Caco-2 (cell line): Measurements from ENCODE around the gene GCDH. TPM values are rescaled to one million over a fixed set of nuclear protein-coding genes. Genes with fewer than 3 reads are reported as not detected.
"Not testable (repeated sequence)": the region's sequence is repeated elsewhere in the genome, so short reads cannot be mapped to it uniquely, and the experiment has no call there.

Source experiments
- BruUV-seq: library from RNA; stranded (reverse); fragments of 400-500 nt; replicated peaks from 2 replicates; lab custom pipeline; 2021; lab: Mats Ljungman, UMichigan
- CTCF ChIA-PET: fragments of 300-600 bp; sonication (Branson Sonifier 250); formaldehyde crosslinking; loops from one replicate; lab custom pipeline; 2022; ENCODE audit warnings: antibody characterized with exemption; lab: Charles Lee
- POLR2A ChIA-PET: fragments of 300-600 bp; sonication (Branson Sonifier 250); formaldehyde crosslinking; loops from one replicate; lab custom pipeline; 2022; ENCODE audit warnings: antibody characterized with exemption; lab: Charles Lee
- DNase-seq, 2 experiments: peaks; one replicate each; pipeline versions ENCODE4 v3.0.0 to v3.0.0-alpha.2; 2020 to 2022
- H3K27me3 ChIP-seq: replicated peaks from 2 replicates; pipeline ENCODE4 v1.6.0; 2011; ENCODE audit warnings: low read length; ENCODE audit not compliant: control insufficient read depth, insufficient read depth
- H3K36me3 ChIP-seq: 2 replicates; pipeline ENCODE4 v1.5.1; 2011; ENCODE audit warnings: low read length; ENCODE audit not compliant: control insufficient read depth, insufficient read depth
- H3K4me1 ChIP-seq: fragments of 250-450 bp; sonication (Bioruptor Pico); 2 replicates; pipeline ENCODE4 v1.5.1; 2020; ENCODE audit warnings: mild to moderate bottlenecking
- H3K4me3 ChIP-seq: 2 replicates; pipeline ENCODE4 v1.5.1; 2011; ENCODE audit warnings: low read depth, mild to moderate bottlenecking, control low read depth, low read length
- H3K9me3 ChIP-seq: fragments of 250-450 bp; sonication (Bioruptor Pico); 2 replicates; pipeline ENCODE4 v1.5.1; 2020; ENCODE audit warnings: mild to moderate bottlenecking, moderate library complexity
- H3K27ac Mint-ChIP-seq: one replicate; pipeline ENCODE4 v1.8.0; 2022; ENCODE audit warnings: mixed read lengths; ENCODE audit not compliant: unreplicated experiment
- H3K27me3 Mint-ChIP-seq: one replicate; pipeline ENCODE4 v1.8.0; 2022; ENCODE audit warnings: mixed read lengths; ENCODE audit not compliant: insufficient read depth, unreplicated experiment
- H3K36me3 Mint-ChIP-seq: one replicate; pipeline ENCODE4 v1.8.0; 2022; ENCODE audit warnings: mild to moderate bottlenecking, mixed read lengths; ENCODE audit not compliant: insufficient read depth, unreplicated experiment
- H3K4me1 Mint-ChIP-seq: one replicate; pipeline ENCODE4 v1.8.0; 2022; ENCODE audit warnings: low read depth, mixed read lengths; ENCODE audit not compliant: unreplicated experiment
- H3K4me3 Mint-ChIP-seq: one replicate; pipeline ENCODE4 v1.8.0; 2022; ENCODE audit warnings: mild to moderate bottlenecking, moderate library complexity, mixed read lengths; ENCODE audit not compliant: unreplicated experiment
- H3K9me3 Mint-ChIP-seq: one replicate; pipeline ENCODE4 v1.8.0; 2022; ENCODE audit warnings: mixed read lengths; ENCODE audit not compliant: unreplicated experiment
- intact Hi-C: fragments of 100-400 bp; cut with micrococcal nuclease; formaldehyde crosslinking; loops from one replicate; pipeline ENCODE4 v1.10.0; 2022; ENCODE audit not compliant: unreplicated experiment
- total RNA-seq: library from RNA; stranded (reverse); gene quantifications from 2 replicates; pipeline ENCODE4 v1.2.3, GENCODE V29; 2022
- TF ChIP-seq, protein P1 (sequence below), 2 experiments: fragments of 200-600 bp in 1 of 2; IDR thresholded peaks; 1 replicate in 1 of 2; 2 replicates in 1 of 2; pipeline versions ENCODE4 v1.5.1 to v1.8.0; 2011 to 2022; ENCODE audit warnings: antibody characterized with exemption in 1 of 2, control low read depth in 1 of 2, inconsistent platforms in 1 of 2, low read depth in 1 of 2, low read length in 1 of 2, mild to moderate bottlenecking in 1 of 2, moderate library complexity in 1 of 2; ENCODE audit not compliant: insufficient read depth in 1 of 2, severe bottlenecking in 1 of 2, unreplicated experiment in 1 of 2

GCDH gene
- total RNA-seq, 1 experiment from 2014 or later = 31.4 TPM

DNA sequence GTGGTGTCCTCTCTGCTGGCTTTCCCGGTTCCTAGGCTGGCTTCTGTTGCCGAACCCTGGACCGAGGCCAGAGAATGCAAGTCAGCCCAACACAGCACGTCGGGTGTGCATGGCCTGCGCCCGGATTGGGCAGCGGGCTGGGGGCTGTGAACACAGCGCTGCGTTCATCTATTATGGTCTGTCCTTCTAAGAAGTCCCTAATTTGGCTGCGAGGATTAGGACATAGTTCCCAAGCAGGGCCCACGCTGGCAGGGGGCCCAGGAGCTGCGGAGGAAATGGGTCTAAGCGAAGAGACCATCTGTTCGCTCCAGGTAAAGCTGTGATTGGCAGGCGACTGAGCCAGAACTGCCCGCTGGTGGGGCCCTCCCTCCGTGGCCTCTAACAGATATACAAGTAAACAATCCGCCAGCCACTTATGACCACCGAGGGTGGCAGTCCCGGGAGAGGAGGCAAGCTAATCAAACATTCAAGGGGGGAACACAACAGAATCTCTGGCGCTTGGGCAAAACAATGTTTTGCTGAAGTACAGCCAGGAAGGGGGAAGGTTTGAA lies 22.1 kb downstream of the GCDH start:
- TF ChIP-seq, protein P1, sequence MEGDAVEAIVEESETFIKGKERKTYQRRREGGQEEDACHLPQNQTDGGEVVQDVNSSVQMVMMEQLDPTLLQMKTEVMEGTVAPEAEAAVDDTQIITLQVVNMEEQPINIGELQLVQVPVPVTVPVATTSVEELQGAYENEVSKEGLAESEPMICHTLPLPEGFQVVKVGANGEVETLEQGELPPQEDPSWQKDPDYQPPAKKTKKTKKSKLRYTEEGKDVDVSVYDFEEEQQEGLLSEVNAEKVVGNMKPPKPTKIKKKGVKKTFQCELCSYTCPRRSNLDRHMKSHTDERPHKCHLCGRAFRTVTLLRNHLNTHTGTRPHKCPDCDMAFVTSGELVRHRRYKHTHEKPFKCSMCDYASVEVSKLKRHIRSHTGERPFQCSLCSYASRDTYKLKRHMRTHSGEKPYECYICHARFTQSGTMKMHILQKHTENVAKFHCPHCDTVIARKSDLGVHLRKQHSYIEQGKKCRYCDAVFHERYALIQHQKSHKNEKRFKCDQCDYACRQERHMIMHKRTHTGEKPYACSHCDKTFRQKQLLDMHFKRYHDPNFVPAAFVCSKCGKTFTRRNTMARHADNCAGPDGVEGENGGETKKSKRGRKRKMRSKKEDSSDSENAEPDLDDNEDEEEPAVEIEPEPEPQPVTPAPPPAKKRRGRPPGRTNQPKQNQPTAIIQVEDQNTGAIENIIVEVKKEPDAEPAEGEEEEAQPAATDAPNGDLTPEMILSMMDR (IDR thresholded peaks at IDR 0.05; ENCODE audit: insufficient read depth in 1 of 2, low read depth in 1 of 2, low read length in 1 of 2, severe bottlenecking in 1 of 2, unreplicated experiment in 1 of 2) = no peak
- ChIA-PET CTCF (no interaction called here), POLR2A (no interaction called here)
- H3K36me3 ChIP-seq = no peaks in the 10 kb centered on the region
- no TSS peak for BruUV-seq
- no peaks in the 10 kb centered on the region for H3K27me3 ChIP-seq
- H3K9me3 Mint-ChIP-seq = no peaks in the 10 kb centered on the region
- no peaks in the 10 kb centered on the region for H3K4me1 Mint-ChIP-seq
- no peaks in the 10 kb centered on the region for H3K4me1 ChIP-seq
- no peak for DNase-seq
- no peak overlapping the region for H3K27ac Mint-ChIP-seq
- H3K36me3 Mint-ChIP-seq = peaks cover 1% of the 10 kb centered on the region
- no peaks in the 10 kb centered on the region for H3K9me3 ChIP-seq
- H3K4me3 Mint-ChIP-seq = no peak overlapping the region
- intact Hi-C loops = no loop called here
- no peak overlapping the region for H3K4me3 ChIP-seq
- H3K27me3 Mint-ChIP-seq = no peaks in the 10 kb centered on the region

- H3K27me3 ChIP-seq = no peaks in the 10 kb centered on the region
- H3K27me3 Mint-ChIP-seq = no peaks in the 10 kb centered on the region
- ChIA-PET POLR2A (no interaction called here), CTCF (no interaction called here)
- TF ChIP-seq, protein P1 (IDR thresholded peaks at IDR 0.05; ENCODE audit: insufficient read depth in 1 of 2, low read depth in 1 of 2, low read length in 1 of 2, severe bottlenecking in 1 of 2, unreplicated experiment in 1 of 2) = no peak
- H3K36me3 ChIP-seq = no peaks in the 10 kb centered on the region
- no peaks in the 10 kb centered on the region for H3K4me1 Mint-ChIP-seq
- no peaks in the 10 kb centered on the region for H3K4me1 ChIP-seq
- no peaks in the 10 kb centered on the region for H3K9me3 ChIP-seq
- no peak for DNase-seq
- no peak overlapping the region for H3K27ac Mint-ChIP-seq
- H3K9me3 Mint-ChIP-seq = no peaks in the 10 kb centered on the region
- intact Hi-C loops = no loop called here
- no peak overlapping the region for H3K4me3 ChIP-seq
- peaks cover 11% of the 10 kb centered on the region for H3K36me3 Mint-ChIP-seq
- H3K4me3 Mint-ChIP-seq = no peak overlapping the region
- BruUV-seq = no TSS peak
Observed at GRCh38 chr19:12913851-12914690, 23.1 kb downstream of the GCDH start.

GRCh38 chr19:12915860-12916259 lies 24.9 kb downstream of the GCDH start:
- peaks cover 29% of the 10 kb centered on the region for H3K36me3 Mint-ChIP-seq
- CTCF ChIA-PET = interaction anchor here (0.7 kb wide), 1 partner anchor 31 kb away, joined by 7 read pairs; no protein-coding TSS in a partner anchor
- H3K27me3 Mint-ChIP-seq, DNase-seq, H3K4me1 Mint-ChIP-seq, H3K9me3 ChIP-seq, BruUV-seq, H3K9me3 Mint-ChIP-seq, H3K4me3 Mint-ChIP-seq, H3K27ac Mint-ChIP-seq, intact Hi-C loops, H3K27me3 ChIP-seq, H3K36me3 ChIP-seq, H3K4me3 ChIP-seq, POLR2A ChIA-PET, H3K4me1 ChIP-seq: not testable (repeated sequence)
